Left kidney (tissue), 2 donors: ENCODE measurements around the gene GABRR2. TPM values are rescaled to one million over a fixed set of nuclear protein-coding genes. Genes with fewer than 3 reads are reported as not detected.
A peak's percentile ranks its signal among the peaks of the same experiment; 100 is the strongest.
"Not testable (repeated sequence)": the region's sequence is repeated elsewhere in the genome, so short reads cannot be mapped to it uniquely, and the experiment has no call there.

Experiments used
- DNase-seq: peaks from one replicate; pipeline ENCODE4 v3.0.0-alpha.2; 2013
- polyA plus RNA-seq: library from polyadenylated mRNA; unstranded; fragments of 120-200 nt; gene quantifications from one replicate; pipeline ENCODE4 v1.2.1, GENCODE V29; 2013; ENCODE audit not compliant: insufficient read length

Gene GABRR2
- polyA plus RNA-seq, 1 donor: 2.1 TPM

GRCh38 chr6:89324304-89324703, 9.2 kb upstream of the GABRR2 start:
- DNase-seq: no peak

GRCh38 chr6:89323511-89323971, 8.4 kb upstream of the GABRR2 start:
- DNase-seq: no peak

DNA sequence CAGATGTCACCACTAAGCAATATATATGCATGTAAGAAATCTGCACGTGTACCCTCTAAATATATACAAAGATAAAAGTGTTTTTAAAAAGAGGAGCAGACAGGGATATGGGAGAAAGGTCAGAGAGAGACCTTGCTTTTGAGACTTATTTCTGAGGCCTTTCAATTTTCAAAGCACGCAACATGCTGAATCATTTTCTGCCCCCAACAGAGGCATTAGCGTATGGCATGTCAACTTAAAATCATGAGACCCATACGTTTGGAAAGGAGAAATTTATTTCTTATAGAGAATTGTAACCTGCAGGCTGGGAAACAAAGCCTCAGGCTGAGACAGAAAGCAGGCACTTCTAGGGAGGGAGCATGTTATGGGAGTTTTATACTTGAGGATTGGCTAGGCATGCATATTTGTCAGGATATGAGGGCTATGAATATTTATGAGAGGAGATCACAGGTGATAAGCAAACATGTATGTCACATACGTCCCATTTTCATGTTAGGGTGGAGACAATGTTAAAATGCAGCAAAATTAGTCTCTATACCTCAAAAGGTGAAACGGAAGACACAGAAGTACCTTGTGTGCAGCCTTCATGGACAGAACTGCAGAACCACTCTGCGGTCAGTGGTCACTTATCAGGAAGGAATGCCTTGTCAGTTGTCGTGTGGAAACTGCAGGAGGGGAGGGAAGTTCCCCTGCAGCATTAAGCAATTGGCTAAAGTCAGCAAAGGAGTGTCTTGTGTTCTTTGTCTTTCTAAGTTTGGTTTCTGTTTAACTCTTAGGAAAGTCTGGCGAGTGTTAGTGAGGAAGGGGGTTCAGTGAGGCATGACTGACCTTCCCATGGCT, 6.3 kb upstream of the GABRR2 start:
- DNase-seq: no peak

DNA sequence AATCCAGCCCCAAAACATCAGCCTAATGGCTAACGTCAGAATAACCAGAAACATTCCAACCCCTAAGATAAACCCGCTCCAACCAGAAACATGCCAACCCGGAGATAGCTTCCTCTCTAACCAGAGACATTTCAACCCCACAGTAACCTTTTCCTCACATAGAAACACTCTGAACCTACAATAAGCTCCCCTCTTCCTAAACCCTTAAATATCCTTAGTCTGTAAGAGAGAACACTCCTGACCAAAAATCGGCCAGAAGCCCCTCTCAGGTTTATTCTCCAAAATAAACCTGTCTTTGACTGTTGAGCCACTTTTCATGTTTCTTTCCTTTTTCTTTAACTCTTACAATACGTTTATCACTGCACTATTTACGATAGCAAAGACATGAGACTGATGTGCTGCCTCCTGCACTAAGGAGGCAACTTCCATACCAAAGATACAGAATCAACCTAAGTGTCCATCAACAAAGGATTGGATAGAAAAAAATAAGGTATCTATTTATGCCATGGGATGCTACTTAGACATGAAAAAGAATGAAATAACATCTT, 5.0 kb upstream of the GABRR2 start:
- no peak for DNase-seq

- no peak for DNase-seq
These were observed 2.0 kb upstream of the GABRR2 start for GRCh38 chr6:89317067-89317466.

DNA sequence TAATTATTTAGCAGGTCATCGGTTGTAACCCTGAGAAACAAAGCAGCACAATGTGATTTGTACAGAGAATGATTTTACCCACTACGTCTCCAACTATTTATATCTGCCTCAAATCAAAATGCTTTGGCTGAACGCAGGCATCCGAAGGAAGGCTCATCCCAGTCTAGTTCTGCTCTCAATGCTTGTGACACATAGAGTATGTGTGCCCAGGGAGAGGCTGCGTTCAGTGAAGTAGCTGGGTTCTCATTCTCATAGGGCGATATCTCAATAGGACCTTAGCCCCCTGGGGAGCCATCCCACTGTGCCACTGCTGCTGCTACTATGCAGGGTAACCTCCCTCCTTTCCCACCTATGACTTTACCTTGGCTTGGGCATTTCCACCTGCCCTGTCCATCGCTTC, 407 bp downstream of the GABRR2 start:
- no peak for DNase-seq

DNA sequence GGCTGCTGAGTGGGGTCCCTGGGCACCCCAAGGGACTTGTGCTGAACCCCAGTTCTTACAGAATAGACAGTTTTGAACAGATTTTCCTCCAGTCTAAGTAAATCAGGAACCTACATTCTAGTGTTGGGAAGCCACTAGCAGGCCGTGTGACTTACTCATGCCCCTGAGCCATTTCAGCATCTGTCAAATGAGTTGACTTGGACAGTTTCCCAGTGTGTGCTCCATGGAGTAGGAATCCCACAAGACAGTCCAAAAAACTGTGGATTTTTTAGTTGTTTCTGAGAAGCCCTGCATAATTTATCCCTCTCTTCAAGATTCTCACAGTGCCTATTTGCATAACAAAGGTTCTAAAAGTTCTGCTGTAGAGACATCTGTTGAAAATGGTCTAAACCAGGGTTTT, 2.1 kb downstream of the GABRR2 start:
- DNase-seq: no peak

- DNase-seq: peak; percentile 62
These were observed 3.1 kb downstream of the GABRR2 start for GRCh38 chr6:89311853-89312531.

DNA sequence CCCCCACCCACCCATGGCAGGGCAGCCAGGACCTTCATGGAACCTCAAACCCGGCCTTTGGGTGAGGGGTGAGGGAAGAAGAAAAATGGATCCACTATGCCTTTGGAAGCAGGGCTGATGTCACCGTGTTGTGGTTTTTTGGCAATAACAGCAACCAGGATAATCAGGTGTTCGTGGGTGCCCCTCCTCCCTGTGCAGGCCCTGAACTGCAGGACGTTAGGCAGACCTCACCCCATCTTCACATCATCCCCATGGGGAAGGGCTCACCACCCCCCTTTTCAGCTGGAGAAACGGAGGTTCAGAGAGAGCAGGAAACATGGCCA, 3.6 kb downstream of the GABRR2 start:
- DNase-seq: no peak

DNA sequence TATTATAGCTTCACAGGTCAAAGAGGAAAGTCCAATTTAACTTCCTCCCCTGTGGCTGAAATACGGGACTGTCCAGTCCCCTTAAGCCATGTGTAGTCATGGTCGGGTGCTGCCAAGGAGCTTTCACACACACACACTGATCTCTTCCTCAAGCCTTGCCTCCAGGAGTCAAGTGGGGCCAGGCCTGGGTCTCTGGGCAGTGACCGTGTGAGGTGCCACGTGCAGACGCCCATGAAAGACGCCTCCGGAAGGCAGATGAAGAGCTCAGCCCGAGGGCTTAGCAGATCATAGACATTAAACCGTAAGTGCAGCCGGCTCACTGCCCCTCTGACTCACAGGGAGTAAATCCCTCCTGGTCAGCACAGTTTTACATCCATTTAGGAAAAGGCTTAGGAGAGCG, 4.2 kb downstream of the GABRR2 start:
- DNase-seq: no peak

DNA sequence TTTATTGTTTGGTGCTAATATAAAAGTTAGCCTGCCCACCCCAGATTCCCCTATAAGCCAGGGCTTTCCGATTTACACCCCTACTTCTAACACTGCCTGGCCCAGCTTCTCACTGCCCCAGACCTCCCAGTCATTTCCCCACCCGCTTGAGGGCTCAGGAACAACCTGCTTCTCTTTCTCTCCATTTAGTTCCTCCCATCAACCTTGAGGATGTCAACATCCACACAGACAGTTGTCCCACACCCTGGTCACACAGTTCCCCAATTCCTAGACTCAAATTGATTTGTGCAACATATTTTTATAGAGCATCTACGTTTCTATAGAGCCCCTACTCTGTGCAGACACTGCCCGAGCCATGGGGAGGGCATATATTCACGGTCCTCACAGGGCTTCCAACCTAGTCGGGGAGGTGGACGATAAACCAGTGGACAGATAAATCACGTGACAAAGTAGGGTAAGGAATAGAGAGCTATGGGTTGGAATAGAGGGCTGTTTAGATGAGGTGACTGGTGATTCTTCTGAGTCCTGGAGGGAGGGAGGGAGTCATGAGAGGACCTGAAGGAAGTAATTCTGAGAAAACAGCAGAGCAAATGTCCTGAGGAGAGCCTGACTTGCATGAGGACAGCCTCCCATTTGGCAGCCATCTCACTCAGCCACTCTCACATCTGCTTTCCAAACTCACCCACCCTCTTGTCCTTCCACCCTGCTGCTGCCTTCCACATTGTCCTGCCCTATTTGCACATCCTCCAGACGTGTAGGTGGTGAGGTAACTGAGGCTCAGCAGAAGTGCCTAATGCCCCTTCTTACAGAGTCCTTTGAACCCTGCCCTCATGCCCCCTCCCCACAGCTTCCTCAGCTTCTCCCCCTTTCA, 6.3 kb downstream of the GABRR2 start:
- DNase-seq: no peak

DNA sequence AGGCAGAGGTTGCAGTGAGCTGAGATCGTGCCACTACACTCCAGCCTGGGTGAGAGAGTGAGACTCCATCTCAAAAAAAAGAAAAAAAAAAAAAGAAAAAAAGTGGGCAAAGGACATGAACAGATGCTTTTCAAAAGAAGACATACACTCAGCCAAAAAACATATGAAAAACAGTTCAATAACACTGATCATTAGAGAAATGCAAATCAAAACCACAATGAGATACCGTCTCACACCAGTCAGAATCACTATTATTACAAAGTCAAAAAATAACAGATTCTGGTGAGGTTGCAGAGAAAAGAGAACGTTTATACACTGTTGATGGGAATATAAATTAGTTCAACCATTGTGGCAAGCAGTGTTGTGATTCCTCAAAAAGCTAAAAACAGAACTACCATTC, 10.6 kb downstream of the GABRR2 start:
- not testable (repeated sequence) for DNase-seq

- DNase-seq: no peak
These were observed 12.2 kb downstream of the GABRR2 start for GRCh38 chr6:89302936-89303335.

DNA sequence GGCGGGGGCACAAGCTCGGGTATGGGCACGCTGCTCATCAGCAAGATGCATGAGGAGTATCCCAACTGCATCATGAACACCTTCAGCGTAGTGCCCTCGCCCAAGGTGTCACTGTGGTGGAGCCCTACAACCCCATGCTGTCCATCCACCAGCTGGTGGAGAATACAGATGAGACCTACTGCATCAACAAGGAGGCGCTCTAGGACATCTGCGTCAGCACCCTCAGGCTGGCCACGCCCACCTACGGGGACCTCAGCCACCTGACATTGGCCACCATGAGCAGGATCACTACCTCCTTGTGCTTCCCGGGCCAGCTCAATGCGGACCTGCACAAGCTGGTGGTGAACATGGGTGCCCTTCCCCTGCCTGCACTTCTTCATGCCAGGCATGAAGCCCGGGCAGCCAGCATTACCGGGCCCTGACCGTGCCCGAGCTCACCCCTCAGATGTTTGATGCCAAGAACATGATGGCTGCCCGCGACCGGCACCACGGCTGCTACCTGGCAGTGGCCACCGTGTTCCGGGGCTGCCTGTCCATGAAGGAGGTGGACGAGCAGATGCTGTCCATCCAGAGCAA, 12.8 kb downstream of the GABRR2 start:
- DNase-seq: no peak

- DNase-seq: no peak
These were observed 13.4 kb downstream of the GABRR2 start for GRCh38 chr6:89301586-89302194.

- no peak for DNase-seq
These were observed 15.6 kb downstream of the GABRR2 start for GRCh38 chr6:89299466-89299850.

- no peak for DNase-seq
These were observed 16.2 kb downstream of the GABRR2 start for GRCh38 chr6:89298680-89299465.

DNA sequence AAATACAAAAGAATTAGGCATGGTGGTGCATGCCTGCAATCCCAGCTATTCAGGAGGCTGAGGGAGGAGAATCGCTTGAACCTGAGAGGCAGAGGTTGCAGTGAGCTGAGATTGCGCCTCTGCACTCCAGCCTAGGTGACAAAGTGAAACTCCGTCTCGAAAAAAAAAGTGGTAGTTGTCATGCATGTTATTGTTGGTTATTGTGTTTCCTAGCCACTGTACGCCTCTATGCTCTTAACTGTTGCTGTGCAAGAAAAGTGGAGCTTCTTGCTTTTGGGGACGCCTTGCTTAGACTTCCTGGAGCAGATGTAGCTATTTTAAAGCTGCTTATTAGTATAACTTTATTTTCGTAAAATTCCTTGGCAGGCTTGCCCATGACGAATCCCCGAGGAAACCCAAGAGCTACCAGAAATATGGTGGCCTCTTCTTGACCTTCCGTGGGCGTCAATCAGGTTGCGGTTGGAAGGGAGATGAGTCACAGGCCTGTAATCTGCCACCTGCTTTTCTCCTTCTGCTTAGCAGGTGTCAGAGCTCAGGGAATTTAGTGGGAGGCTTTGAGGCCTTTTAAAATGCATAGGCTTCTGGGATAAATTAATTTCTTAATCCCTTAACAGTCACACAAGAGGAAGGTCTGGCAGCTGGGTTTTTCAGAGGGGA, 17.3 kb downstream of the GABRR2 start:
- DNase-seq: no peak

DNA sequence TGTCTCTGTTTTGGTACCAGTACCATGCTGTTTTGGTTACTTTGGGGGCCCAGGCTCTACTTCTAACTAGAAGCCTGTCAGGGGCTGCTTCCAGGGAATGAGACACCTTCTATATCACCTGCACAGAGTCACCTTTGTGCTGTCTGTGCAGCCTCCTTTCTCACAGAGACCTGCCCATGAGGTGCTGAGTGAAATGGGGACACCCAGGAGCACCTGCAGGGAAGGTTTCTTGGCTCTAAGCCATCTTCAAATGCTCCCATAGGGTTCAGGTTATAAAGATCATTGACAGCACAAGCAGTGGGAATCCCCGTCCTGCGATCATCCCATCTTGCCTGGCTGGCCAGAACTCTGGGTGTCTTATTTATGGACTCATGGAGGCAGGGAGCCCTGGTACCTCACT, 19.1 kb downstream of the GABRR2 start:
- DNase-seq: no peak

GRCh38 chr6:89295116-89295515, 20.0 kb downstream of the GABRR2 start:
- not testable (repeated sequence) for DNase-seq
